Neuron (in vitro differentiated cells): ENCODE measurements around the gene LPCAT1.
"Not testable (repeated sequence)": the region's sequence is repeated elsewhere in the genome, so short reads cannot be mapped to it uniquely, and the experiment has no call there.

Experiments
- H2AFZ ChIP-seq: one replicate; pipeline ENCODE4 v1.6.1; 2013; ENCODE audit warnings: low read depth, mild to moderate bottlenecking, inconsistent platforms, low read length, moderate library complexity
- H3K27me3 ChIP-seq: one replicate; pipeline ENCODE4 v1.6.1; 2013; ENCODE audit warnings: low read length; ENCODE audit not compliant: insufficient read depth
- H3K36me3 ChIP-seq: one replicate; pipeline ENCODE4 v1.6.1; 2013; ENCODE audit warnings: low read length; ENCODE audit not compliant: insufficient read depth
- H3K4me1 ChIP-seq: one replicate; pipeline ENCODE4 v1.6.1; 2013; ENCODE audit warnings: low read length; ENCODE audit not compliant: insufficient read depth
- H3K4me3 ChIP-seq: 2 replicates; pipeline ENCODE4 v1.5.1; 2013; ENCODE audit warnings: mild to moderate bottlenecking, low read length, moderate library complexity
- H3K9me3 ChIP-seq: one replicate; pipeline ENCODE4 v1.6.1; 2013; ENCODE audit warnings: low read length

LPCAT1 gene

GRCh38 chr5:1510151-1510561 lies 13.6 kb downstream of the LPCAT1 start:
- peaks cover 32% of the 10 kb centered on the region for H3K36me3 ChIP-seq
- H2AFZ ChIP-seq, result no peak overlapping the region
- peaks cover 6% of the 10 kb centered on the region for H3K4me1 ChIP-seq
- H3K27me3 ChIP-seq, result no peaks in the 10 kb centered on the region
- H3K4me3 ChIP-seq, result no peak overlapping the region
- peaks cover 7% of the 10 kb centered on the region for H3K9me3 ChIP-seq

- Histone ChIP-seq H3K4me3 (no peak overlapping the region), H3K9me3 (peaks cover 7% of the 10 kb centered on the region), H3K27me3 (no peaks in the 10 kb centered on the region), H3K4me1 (no peaks in the 10 kb centered on the region), H2AFZ (no peak overlapping the region), H3K36me3 (peaks cover 32% of the 10 kb centered on the region)
Observed at GRCh38 chr5:1509346-1510085, 14.2 kb downstream of the LPCAT1 start.

GRCh38 chr5:1508659-1509290 lies 15.0 kb downstream of the LPCAT1 start:
- H3K4me3 ChIP-seq, result no peak overlapping the region
- peaks cover 7% of the 10 kb centered on the region for H3K9me3 ChIP-seq
- no peaks in the 10 kb centered on the region for H3K4me1 ChIP-seq
- peaks cover 32% of the 10 kb centered on the region for H3K36me3 ChIP-seq
- no peaks in the 10 kb centered on the region for H3K27me3 ChIP-seq
- H2AFZ ChIP-seq, result no peak overlapping the region

- no peaks in the 10 kb centered on the region for H3K4me1 ChIP-seq
- H3K9me3 ChIP-seq, result peaks cover 7% of the 10 kb centered on the region
- peaks cover 32% of the 10 kb centered on the region for H3K36me3 ChIP-seq
- no peaks in the 10 kb centered on the region for H3K27me3 ChIP-seq
- H3K4me3 ChIP-seq, result no peak overlapping the region
- H2AFZ ChIP-seq, result no peak overlapping the region
Observed at GRCh38 chr5:1507961-1508658, 15.7 kb downstream of the LPCAT1 start.

- Histone ChIP-seq H2AFZ (no peak overlapping the region), H3K4me3 (no peak overlapping the region), H3K4me1 (no peaks in the 10 kb centered on the region), H3K36me3 (peaks cover 26% of the 10 kb centered on the region), H3K27me3 (no peaks in the 10 kb centered on the region), H3K9me3 (peaks cover 7% of the 10 kb centered on the region)
Observed at GRCh38 chr5:1507457-1507856, 16.3 kb downstream of the LPCAT1 start.

- Histone ChIP-seq H3K4me1 (no peaks in the 10 kb centered on the region), H3K36me3 (peaks cover 22% of the 10 kb centered on the region), H3K9me3 (peaks cover 7% of the 10 kb centered on the region), H3K4me3 (no peak overlapping the region), H3K27me3 (no peaks in the 10 kb centered on the region), H2AFZ (no peak overlapping the region)
Observed at GRCh38 chr5:1507014-1507375, 16.8 kb downstream of the LPCAT1 start.

GRCh38 chr5:1506242-1507013 lies 17.3 kb downstream of the LPCAT1 start:
- no peak overlapping the region for H3K4me3 ChIP-seq
- H3K36me3 ChIP-seq, result peaks cover 17% of the 10 kb centered on the region
- no peaks in the 10 kb centered on the region for H3K4me1 ChIP-seq
- peaks cover 7% of the 10 kb centered on the region for H3K9me3 ChIP-seq
- H2AFZ ChIP-seq, result no peak overlapping the region
- no peaks in the 10 kb centered on the region for H3K27me3 ChIP-seq

GRCh38 chr5:1505506-1506241 lies 18.1 kb downstream of the LPCAT1 start:
- H3K4me1 ChIP-seq, result no peaks in the 10 kb centered on the region
- no peak overlapping the region for H2AFZ ChIP-seq
- H3K9me3 ChIP-seq, result peaks cover 7% of the 10 kb centered on the region
- H3K4me3 ChIP-seq, result no peak overlapping the region
- H3K27me3 ChIP-seq, result no peaks in the 10 kb centered on the region
- peaks cover 14% of the 10 kb centered on the region for H3K36me3 ChIP-seq

- H3K36me3 ChIP-seq, H3K9me3 ChIP-seq, H3K27me3 ChIP-seq, H2AFZ ChIP-seq, H3K4me3 ChIP-seq, H3K4me1 ChIP-seq: not testable (repeated sequence)
Observed at GRCh38 chr5:1505089-1505488, 18.7 kb downstream of the LPCAT1 start.

GRCh38 chr5:1504617-1505016 lies 19.1 kb downstream of the LPCAT1 start:
- no peak overlapping the region for H3K4me3 ChIP-seq
- no peaks in the 10 kb centered on the region for H3K27me3 ChIP-seq
- no peaks in the 10 kb centered on the region for H3K4me1 ChIP-seq
- H3K36me3 ChIP-seq, result peaks cover 9% of the 10 kb centered on the region
- peaks cover 2% of the 10 kb centered on the region for H3K9me3 ChIP-seq
- no peak overlapping the region for H2AFZ ChIP-seq

GRCh38 chr5:1504069-1504595 lies 19.6 kb downstream of the LPCAT1 start:
- Histone ChIP-seq H3K4me3 (no peak overlapping the region), H2AFZ (no peak overlapping the region), H3K36me3 (peaks cover 6% of the 10 kb centered on the region), H3K27me3 (no peaks in the 10 kb centered on the region), H3K4me1 (no peaks in the 10 kb centered on the region), H3K9me3 (peaks cover 2% of the 10 kb centered on the region)

GRCh38 chr5:1503241-1504068 lies 20.3 kb downstream of the LPCAT1 start:
- no peaks in the 10 kb centered on the region for H3K27me3 ChIP-seq
- H2AFZ ChIP-seq, result no peak overlapping the region
- H3K9me3 ChIP-seq, result peaks cover 2% of the 10 kb centered on the region
- H3K4me3 ChIP-seq, result no peak overlapping the region
- no peaks in the 10 kb centered on the region for H3K4me1 ChIP-seq
- H3K36me3 ChIP-seq, result peaks cover 3% of the 10 kb centered on the region
